ENCODE measurements around the gene BTBD9.
"Not testable (repeated sequence)": the region's sequence is repeated elsewhere in the genome, so short reads cannot be mapped to it uniquely, and the experiment has no call there.

The BTBD9 gene

DNA sequence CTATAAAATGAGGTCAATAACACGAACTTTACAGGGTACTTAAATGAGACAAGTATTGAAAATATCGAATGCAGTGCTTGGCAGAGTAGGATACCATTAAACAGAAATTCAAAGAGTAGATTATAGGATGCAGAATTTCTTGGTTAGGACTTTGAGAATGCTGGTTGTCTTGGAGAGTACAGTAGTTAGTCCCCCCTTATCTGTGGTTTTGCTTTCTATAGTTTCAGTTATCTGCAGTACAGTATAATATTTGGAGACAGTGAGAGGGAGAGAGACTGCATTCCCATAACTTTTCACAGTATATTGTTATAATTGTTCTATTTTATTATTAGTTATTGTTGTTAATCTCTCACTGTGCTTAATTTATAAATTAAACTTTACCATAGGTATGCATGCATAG is 290.5 kb downstream of the BTBD9 start:
- in situ Hi-C loops (cut with HindIII; ENCODE audit: low pct_ligation_motif_present, low pct_unique_long_range_greater_than_20kb, low sequenced_read_pairs): no loop called here
- no peak for DNase-seq

DNA sequence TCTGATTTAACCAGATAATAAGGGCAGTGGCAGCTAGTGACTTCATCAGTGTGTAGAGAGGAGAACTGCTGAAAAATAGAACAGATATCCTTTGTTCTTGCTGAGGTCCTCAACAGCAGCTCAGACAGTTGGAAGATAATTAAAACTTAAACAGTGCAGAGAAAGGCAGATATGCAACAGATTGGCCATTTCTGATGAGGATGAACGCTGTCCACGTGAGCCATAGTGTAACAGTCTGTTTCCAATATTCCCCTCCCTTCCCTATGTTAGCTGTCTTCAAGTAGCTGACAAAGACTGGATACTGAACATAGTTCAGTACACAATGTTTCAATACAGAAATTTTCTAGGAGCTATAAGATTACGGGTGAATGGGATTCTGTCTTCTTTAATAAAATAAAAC is 291.4 kb downstream of the BTBD9 start:
- no peak for DNase-seq

DNA sequence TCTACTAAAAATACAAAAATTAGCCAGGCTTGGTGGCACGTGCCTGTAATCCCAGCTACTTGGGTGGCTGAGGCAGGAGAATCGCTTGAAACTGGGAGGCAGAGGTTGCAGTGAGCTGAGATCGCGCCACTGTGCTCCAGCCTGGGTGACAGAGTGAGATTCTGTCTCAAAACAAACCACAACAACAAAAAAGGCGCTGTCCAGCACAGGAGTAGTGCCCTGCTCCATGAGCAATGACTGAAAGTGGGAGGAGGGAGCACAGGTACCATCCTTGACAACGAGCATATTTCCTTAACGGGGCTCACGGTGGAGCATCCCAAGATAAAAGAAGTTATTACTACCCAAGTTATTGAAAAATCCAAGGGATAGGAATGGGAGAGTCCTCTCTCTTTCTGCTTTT is 291.9 kb downstream of the BTBD9 start:
- in situ Hi-C loops (cut with HindIII; ENCODE audit: low pct_ligation_motif_present, low pct_unique_long_range_greater_than_20kb, low sequenced_read_pairs); DNase-seq: not testable (repeated sequence)

More for the DNA sequence above, 291.4 kb downstream of the BTBD9 start:
- in situ Hi-C loops (cut with HindIII; ENCODE audit: low pct_ligation_motif_present, low pct_unique_long_range_greater_than_20kb, low sequenced_read_pairs): no loop called here

DNA sequence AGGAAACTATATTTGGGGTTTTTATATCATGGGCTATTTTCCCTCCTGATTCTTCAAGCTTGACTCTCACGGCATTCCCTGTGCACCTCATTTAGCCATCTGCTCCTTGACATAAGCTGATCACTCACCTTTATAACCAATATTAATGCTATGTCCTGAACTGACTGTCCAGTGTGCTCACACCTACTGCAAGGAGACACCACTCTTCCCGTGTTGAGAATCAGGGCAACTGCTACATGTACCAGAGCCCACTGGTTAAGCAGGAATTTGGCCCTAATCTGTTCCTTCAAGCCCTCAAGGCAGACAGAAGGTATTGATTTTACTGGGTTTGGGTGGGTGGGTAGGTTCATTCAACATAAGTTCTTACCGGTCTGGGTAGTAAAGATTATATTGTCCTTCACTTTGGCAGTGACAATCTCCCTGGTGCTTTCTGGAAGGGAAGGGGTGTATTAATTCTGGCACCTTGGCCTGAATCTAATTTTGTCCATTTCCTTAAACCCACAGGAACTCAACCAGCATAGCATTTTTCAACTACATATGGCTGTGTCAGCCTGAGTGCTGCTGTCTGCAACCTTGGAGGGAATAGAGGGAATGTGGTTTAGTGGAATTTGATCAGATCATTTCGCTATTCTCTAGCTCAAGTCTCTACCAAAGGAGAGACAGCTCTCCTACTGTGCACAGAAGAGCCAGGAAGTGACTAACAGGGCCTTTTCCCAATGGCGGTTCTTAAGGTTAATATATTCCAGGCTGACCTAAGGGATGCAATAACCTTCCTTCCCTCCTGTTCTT is 293.2 kb downstream of the BTBD9 start:
- peak; percentile 78 for DNase-seq
- in situ Hi-C loops (cut with HindIII; ENCODE audit: low pct_ligation_motif_present, low pct_unique_long_range_greater_than_20kb, low sequenced_read_pairs): no loop called here

DNA sequence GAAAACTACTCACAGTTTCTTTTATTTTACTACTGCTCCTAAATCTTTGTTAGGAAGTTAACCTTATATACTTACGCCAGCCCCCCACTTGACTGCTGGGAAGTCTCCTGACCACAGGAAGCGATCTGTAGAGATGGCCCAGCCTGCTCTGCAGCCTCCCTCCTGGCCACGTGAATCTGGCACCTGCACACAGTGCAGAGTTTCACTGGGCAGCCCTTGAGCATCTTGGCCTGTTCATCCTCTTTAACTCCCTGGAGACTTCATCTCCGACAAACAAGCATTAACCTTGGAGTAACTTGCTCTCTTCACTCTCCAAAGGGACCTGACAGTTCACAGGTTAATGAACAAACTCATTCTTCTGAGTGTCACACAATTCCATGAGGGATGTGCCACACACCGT is 294.1 kb downstream of the BTBD9 start:
- DNase-seq: no peak
- in situ Hi-C loops (cut with HindIII; ENCODE audit: low pct_ligation_motif_present, low pct_unique_long_range_greater_than_20kb, low sequenced_read_pairs): no loop called here

DNA sequence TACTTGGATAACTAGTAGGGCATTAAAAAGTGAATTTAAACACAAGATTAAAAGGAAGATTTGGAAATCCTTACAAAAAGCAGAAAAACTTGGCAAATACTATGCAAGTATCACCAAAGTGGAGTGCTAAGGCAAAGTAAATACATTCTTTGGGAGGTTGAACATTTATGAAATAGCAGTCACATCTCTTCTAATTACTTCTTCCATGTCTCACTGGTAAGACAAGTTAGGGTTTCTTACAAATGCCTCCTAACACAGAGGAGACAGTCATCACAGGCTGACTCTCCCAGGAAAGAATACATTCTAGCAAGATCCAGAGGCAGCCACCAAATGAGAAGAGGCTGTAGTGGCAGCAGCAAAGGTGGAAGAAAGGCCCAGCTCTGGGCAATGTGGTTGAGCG is 298.2 kb downstream of the BTBD9 start:
- no peak for DNase-seq
- in situ Hi-C loops (cut with HindIII; ENCODE audit: low pct_ligation_motif_present, low pct_unique_long_range_greater_than_20kb, low sequenced_read_pairs): no loop called here

DNA sequence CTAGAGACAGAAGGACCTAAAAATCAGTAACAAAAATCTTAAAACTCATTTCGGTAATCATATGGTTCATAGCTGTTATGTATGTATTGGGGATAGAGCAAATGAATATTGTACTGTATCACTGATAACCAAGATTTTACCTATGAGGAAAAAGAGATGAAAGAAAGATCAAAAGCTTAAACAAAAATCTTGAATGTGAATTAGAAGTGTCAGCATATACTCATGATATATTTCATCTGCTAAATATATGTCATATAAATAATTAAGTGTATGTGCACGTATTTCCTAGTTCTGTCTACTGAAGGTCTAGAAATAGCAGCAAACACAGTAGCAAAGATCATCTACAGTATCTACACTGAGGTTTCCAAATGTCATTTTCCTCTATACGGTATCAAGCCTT is 299.8 kb downstream of the BTBD9 start:
- DNase-seq: no peak
- in situ Hi-C loops (cut with HindIII; ENCODE audit: low pct_ligation_motif_present, low pct_unique_long_range_greater_than_20kb, low sequenced_read_pairs): no loop called here

DNA sequence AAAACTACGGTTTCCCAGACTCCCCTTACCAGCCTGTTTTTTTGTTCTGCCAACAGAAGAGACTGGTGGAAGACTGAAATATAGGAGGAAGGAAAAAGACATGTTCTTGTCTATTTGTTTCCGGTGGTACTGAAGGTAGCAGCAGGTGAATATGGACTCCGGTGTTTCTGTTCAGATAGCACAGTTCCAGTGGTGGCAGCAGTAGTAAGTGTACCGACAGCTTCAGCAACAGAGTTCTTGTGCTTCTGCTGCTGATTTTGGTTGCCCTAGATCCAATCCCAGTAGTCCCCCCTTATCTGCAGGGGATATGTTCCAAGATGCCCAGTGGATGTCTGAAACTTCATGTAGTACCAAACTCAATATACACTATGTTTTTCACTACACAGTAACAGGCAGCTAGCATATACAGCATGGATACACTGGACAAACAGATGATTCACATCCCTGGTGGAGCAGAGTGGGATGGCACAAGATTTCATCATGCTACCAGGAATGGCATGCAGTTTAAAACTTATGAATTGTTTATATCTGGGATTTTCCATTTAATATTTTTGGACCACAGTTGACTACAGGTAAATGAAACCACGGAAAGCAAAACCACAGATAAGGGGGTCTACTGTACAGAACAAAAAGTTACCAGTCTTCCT is 301.8 kb downstream of the BTBD9 start:
- peak; percentile 61 for DNase-seq
- in situ Hi-C loops (cut with HindIII; ENCODE audit: low pct_ligation_motif_present, low pct_unique_long_range_greater_than_20kb, low sequenced_read_pairs): no loop called here

DNA sequence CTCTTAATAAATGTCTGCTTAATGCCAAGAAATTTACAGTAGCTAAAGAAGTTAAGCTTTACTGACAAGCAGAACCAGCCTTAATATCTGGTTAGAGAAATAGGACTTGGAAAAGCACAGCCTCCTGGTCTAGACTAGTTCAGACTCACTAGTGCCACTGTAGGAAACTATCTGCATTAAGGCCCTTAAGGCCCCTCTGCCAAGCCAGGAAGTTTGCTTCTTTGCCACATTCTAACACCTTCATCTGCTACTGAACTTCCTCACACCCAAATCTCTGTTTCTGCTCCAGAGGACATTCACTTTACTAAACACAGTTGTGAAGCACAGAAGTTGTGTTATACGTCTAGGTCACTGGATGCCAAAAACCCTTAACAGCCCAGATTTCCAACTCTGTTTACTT is 302.8 kb downstream of the BTBD9 start:
- DNase-seq: no peak
- in situ Hi-C loops (cut with HindIII; ENCODE audit: low pct_ligation_motif_present, low pct_unique_long_range_greater_than_20kb, low sequenced_read_pairs): no loop called here

DNA sequence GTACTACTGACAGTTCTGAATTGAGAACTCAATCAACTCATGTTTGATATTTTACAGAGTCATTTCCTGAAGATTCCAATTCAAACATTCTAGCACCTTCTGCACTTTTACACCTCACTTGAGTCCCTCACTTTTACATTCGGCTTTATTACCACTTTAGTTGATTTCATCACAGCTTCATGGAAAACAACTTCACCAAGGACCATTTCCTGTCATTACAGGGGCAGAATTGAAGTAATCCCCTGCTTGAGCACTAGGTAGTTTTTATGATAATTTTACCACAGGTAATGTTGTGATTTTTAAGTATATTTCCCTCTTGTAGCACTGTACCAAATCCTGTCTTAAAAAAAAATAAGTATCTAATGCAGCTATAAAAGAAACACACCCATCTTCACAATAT is 312.9 kb downstream of the BTBD9 start:
- in situ Hi-C loops (cut with HindIII; ENCODE audit: low pct_ligation_motif_present, low pct_unique_long_range_greater_than_20kb, low sequenced_read_pairs): no loop called here
- no peak for DNase-seq

DNA sequence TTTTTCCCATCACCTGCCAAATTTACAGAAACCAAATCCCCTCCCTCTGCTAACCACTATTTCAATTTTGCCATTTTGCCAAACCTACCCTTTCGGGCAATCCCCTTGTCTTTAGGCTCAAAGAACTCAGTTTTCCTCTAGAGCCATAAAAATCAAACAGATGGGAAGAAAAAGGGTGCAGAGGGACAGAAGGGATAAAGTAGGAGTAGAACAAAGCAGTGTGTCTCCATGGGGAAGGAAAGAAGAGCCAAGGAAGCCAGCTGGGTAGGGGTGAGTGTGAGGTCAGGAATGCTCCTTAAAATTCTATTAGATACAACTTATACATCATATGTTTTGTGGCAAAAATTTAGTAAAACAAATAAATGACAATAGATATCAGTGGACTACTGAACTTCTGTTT is 316.5 kb downstream of the BTBD9 start:
- DNase-seq: no peak
- in situ Hi-C loops (cut with HindIII; ENCODE audit: low pct_ligation_motif_present, low pct_unique_long_range_greater_than_20kb, low sequenced_read_pairs): no loop called here

DNA sequence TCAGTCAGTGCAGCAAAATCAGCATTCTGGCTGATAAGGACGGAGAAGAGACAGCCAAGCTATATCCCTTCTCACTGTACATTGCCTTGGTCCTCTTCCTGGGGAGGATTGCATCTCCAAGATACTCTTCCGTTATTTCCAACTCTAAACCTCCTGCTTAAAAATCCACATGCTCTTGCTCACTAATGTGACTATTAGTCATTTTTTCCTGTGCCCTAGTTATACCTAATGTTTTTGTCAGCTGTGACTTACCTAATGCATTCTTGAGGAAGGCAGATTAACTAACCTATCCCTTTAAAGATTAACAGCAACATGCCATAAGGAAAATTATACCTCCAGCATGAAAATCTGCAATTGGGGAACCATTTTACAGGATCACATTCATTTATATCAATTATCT is 317.6 kb downstream of the BTBD9 start:
- in situ Hi-C loops (cut with HindIII; ENCODE audit: low pct_ligation_motif_present, low pct_unique_long_range_greater_than_20kb, low sequenced_read_pairs): no loop called here
- no peak for DNase-seq

DNA sequence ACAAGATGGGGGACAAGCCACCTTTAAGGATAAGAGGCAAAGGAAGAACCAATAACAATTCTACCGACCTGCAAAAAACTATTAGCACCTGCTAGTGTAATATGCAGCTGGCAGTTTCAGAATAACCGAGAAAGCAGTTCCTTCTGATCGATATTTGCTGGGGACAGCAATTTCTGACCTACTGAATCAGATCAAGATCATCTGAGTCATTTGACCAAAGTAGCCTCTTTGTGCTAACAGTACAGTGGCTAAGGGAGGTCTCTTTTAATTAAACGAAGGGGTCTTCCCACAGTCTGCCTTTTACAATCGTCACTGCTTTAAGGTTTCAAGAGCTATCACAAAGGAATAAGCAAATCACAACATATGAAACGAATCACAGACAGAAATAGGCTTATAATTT is 318.9 kb downstream of the BTBD9 start:
- no peak for DNase-seq
- in situ Hi-C loops (cut with HindIII; ENCODE audit: low pct_ligation_motif_present, low pct_unique_long_range_greater_than_20kb, low sequenced_read_pairs): no loop called here

DNA sequence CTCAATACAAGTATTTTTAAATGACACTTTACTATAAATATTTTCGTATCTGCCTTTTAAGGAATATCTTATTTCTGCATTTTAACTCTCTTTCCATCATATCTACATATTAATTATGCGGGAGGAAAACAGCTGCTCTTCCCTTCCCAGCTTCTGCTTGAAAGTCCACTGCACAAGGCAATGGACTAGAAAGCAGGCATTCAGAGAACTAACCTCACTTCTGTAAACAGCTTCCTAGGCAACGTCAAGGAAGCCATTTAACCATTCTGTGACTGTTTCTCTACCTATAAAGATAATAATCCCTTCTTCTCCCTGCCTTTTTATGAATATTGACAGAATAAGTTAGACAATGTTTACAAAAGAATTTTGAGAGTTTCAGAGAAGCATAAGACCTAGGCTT is 319.4 kb downstream of the BTBD9 start:
- DNase-seq: no peak
- in situ Hi-C loops (cut with HindIII; ENCODE audit: low pct_ligation_motif_present, low pct_unique_long_range_greater_than_20kb, low sequenced_read_pairs): no loop called here

DNA sequence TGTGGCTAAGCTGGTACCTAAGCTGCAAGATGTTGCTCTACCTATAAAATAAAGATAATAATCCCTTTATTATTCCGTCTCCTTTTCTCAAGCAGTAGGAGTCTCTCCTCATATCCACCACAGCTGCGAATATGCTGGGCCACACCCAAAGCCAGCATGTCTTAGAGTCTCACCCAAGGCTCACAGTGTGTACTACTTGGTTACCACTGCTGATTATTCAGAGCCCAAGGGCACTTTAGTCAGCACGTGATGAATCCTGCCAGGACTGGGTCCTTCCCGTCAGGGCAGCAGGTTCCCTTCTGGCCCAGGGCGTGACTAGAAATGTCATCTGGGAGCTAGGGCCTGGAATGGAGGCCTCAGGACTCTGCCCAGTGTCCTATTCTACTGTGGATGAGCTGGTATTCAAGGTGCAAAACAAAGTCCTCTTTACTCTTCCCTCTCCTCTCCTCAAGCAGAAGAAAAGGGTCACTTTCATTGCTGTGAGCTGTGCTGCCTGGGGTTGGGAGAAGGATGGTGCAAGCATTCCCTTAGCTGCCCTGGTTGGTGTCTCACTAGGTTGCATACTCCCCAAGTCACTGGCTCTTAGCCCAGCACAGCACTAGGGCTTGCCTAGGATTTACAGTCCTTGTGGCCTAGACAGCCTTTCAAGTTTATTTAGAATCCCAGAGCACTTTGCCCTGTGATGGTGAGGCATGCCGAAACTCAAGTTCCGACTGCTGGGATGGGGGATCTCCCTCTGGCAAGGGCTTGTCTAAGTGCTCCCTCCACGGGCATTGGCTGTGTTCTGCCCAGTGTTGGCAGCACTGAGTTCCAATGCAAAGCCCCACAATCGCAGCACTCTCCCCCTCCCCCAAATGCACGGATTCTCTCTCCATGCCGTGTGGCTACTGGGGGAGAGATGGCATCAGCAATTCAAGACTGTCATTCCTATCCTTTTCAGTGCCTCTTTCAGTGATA is 320.2 kb downstream of the BTBD9 start:
- no peak for DNase-seq
- in situ Hi-C loops (cut with HindIII; ENCODE audit: low pct_ligation_motif_present, low pct_unique_long_range_greater_than_20kb, low sequenced_read_pairs): no loop called here

DNA sequence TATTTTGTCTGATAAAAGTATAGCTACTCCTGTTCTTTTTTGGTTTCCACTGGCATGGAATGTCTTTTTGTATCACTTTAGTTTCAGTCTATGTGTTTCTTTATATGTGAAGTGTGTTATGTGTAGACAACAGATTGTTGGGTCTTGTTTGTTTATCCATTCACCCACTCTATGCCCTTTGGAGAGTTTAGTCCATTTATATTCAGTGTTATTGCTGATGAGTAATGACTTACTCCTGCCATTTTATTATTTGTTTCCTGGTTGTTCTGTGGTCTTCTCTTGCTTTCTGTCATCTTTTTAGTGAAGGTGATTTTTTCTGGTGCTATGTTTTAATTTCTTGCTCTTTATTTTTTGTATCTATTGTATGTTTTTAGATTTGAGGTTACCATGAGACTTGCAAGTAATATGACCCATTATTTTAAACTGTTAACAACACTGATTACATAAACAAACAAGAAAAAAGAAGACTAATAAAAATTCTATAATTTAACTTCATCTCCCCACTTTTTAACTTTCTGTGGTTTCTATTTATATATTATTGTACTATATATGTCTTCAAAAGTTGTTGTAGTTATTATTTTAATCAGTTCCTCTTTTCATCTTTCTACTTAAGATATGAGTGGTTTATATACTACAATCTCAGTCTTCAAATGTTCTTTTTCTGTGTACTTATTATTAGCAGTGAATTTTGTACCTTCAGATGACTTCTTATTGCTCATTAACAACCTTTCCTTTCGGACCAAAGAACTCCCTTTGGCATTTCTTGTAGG is 323.4 kb downstream of the BTBD9 start:
- DNase-seq: no peak
- in situ Hi-C loops (cut with HindIII; ENCODE audit: low pct_ligation_motif_present, low pct_unique_long_range_greater_than_20kb, low sequenced_read_pairs): no loop called here

DNA sequence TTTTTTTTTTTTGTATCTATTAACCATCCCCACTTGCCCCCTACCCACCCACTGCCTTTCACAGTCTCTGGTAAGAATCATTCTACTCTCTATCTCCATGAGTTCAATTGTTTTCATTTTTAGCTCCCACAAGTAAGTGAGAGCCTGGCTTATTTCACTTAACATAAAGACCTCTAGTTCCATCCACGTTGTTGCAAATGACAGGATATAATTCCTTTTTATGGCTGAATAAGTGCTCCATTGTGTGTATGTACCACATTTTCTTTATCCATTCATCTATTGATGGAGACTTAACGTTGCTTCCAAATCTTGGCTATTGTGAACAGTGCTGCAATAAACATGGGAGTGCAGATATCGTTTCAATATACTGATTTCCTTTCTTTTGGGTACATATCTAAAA is 328.5 kb downstream of the BTBD9 start:
- no peak for DNase-seq
- in situ Hi-C loops (cut with HindIII; ENCODE audit: low pct_ligation_motif_present, low pct_unique_long_range_greater_than_20kb, low sequenced_read_pairs): no loop called here

DNA sequence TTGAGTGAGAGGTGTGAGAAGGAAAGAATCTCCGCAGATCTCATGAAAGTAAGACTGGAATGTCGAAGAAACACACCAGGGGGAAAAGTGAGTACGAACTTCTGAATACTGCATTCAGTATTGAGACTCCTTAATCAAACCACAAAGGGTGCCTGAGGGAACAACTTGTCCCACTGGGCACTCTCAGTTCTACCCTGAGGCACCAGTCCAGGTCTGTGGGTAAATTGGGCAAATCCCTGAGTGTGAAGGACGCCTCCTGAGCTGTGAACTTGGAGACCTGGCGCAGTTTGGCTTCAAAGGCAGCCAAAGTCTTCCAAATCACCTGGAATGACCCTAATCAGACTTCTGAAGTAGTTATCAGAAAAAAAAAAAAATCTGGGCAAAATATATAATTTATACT is 329.7 kb downstream of the BTBD9 start:
- no peak for DNase-seq
- in situ Hi-C loops (cut with HindIII; ENCODE audit: low pct_ligation_motif_present, low pct_unique_long_range_greater_than_20kb, low sequenced_read_pairs): no loop called here

DNA sequence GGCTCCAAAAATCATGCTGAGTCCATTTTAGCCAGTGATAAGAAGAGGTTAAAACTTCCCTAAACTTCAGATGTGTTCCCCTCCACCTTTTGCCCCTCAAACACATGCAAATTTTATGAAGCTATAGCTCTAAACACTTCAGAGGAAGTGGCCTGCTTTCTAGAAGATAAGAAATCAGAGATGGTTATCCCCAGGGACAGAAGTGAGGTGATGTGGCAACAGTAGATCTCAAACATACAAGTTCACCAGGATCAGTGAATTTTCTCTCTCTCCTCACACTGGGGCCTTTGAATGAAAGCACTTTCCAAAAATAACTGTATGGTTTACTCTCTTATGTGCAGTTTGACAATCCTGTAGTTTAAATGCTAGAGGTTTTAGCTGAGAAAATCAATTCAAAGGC is 332.0 kb downstream of the BTBD9 start:
- no peak for DNase-seq
- in situ Hi-C loops (cut with HindIII; ENCODE audit: low pct_ligation_motif_present, low pct_unique_long_range_greater_than_20kb, low sequenced_read_pairs): no loop called here

Data from ACHN (cell line).